ENCODE measurements around the gene HCFC1.

Gene HCFC1

DNA sequence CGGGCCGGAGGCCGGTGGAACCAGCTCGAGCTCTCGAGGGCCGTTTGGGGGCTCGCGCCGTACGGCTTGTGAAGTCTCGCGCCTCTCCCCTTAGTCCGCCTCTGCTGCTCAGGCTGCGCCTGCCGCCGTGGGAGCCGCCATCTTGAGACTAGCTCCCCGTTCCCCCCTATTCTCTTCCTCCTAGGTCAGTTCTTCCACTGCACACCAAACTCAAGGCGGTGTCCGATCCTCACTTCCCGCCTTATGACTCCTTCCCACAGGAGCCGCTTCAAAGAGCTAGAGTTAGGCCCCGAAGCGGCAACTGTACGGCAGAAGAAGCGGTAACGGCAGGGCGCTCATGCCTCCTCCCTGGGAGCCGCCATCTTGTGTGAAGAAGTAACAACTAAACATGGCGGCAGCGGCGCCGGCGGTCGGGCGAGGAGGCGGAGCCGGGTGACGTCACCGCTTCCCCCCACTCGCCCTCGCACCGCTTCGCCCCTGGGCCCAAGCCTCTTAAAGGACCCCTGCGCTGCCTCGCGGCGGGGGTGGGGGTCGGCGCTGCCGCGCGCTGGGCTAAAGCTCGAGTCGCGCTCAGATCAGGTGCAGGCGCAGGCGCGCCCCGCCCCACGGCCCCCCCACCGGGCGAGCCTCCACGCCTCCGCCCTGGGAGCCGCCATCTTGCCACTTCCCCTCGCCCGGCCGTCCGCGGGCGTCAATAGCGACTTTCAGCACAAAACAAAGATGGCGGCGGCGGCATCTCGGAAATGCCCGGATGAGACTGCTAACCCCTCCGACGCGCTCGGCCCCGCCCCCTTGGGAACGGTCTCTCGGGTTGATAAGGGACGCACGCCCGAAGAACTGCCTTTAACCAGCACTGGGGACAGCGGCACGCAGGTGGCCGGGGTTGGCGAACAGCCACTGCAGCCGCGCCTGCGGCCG lies at the start of gene HCFC1:
HCFC1 (minus strand) TSS at position 369 of the 918 bp plus-strand sequence. CDS start 978 bp downstream, outside the sequence.
- in situ Hi-C loops (cut with HindIII; ENCODE audit: low sequenced_read_pairs): no loop called here

DNA sequence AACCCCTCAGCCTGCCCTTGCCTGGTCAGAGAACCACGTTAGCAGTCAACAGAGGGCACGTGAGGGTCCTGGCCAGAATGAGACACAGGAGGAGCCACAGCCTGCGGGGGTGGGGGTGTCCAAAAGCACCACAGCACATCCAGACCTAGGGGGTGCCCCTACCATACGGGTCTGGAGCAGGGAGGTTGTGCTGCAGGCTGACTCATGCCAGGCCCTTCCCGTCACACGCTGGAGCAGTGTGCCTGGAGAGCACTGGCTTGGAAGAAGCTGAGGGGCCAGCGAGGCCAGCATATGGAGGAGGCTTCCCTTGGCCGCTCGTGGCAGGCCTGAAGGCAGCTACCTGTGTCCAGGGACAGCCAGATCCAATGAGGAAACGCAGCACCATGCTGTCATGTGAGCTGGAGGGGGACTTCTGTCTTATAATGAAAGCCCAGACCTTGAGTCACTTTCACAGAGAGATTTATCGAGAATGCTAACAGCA lies 49.6 kb upstream of the HCFC1 start:
- in situ Hi-C loops (cut with HindIII; ENCODE audit: low sequenced_read_pairs): no loop called here

DNA sequence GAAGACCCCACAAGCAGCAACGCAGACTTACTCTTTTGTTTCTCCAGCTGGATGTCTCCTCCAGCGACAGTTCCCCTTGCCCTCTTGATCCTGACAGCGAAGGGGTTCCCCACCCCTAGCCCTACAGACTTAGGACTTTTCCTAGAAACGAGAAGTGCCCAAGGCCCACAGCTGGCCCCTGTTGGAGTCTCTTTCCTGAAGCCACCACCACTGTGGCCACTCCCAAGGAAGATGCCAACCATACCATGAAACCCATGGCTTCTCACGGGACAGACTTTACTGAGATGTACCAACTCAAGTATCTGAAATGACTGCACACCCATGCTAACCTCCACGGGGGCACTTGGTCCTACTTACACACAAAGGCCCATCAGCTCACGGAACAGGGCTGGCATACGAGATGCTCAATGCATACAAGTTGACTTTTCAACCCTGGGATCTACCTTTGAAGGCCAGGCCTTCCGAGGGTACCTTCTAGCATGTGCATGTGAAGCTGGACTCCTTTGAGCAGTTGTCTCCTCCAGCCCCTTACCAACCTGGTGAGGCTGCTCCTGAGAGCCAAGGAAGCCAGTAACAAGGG lies 49.0 kb upstream of the HCFC1 start:
- in situ Hi-C loops (cut with HindIII; ENCODE audit: low sequenced_read_pairs): no loop called here

DNA sequence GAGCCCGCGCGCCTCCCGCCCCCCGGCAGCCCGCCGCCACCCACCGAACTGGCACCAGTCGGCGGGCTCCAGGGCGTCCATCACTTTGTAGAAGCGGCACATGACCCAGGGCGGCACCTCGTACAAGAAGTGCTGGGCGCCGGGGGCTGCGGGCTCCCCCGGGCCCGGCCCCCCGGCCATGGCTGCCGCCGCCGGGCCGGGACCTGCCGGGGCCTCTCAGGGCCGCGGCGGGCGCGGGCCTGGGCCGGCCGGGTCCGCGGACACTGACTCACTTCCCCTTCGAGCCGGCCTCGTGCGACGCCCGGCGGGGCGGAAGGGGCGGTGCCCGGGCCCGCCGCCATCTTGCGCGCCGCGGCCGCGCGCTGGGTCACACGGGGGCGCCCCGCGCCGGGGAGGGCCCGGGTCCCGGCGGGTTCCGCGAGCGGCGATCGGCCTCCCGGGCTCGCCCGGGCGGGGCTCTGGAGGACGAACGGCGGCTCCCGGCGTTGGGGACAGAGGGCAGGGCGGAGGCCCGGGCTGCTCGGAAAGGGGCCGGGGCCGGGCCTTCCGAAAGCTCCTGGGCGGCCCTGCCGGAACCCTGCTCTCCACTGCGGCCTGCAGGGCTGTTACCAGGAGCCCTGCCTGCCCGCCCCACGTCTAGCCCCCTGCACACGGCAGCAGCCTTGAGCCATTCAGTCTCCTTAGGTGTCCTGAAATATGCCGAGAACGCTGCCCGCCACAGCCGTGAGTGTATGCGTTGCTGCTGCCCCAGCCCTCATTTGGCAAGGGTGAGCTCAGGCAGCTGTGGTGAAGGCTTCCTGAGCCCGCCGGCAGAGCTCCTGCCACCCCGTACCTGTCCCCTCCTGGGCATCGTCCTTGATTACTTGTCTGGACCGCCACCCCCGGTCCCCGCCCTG lies 48.3 kb upstream of the HCFC1 start, which contains the start of gene IRAK1:
IRAK1 (minus strand) TSS at position 270 of the 896 bp plus-strand sequence; CDS start at position 180, 90 bp downstream.
- in situ Hi-C loops (cut with HindIII; ENCODE audit: low sequenced_read_pairs): no loop called here

DNA sequence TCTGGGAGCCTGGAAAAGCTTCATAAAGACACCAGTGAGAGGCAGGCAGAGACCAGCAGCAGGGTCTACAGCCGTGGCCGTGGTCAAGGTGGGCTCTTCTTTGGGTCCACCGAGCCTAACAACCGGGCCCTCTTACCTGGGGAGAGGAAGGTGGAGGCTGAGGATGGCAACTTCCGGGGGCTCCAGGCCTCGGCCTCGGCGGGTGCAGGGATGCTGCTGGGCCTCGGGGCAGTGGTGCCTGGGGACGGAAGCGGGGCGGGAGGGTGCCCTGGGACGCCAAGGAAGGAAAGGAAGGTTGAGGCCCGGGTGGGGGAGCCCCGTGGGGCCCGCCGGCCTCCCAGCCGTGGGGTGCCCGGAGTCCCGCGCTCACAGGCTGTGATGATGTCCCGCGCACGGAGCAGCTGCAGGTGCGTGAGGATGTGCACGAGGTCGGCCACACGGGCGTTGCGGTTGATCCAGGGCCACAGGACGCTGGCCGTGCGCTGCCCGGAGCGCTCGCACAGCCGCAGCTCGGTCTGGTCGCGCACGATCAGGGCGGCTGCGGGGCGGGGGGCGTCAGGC lies 47.5 kb upstream of the HCFC1 start:
- in situ Hi-C loops (cut with HindIII; ENCODE audit: low sequenced_read_pairs): no loop called here

DNA sequence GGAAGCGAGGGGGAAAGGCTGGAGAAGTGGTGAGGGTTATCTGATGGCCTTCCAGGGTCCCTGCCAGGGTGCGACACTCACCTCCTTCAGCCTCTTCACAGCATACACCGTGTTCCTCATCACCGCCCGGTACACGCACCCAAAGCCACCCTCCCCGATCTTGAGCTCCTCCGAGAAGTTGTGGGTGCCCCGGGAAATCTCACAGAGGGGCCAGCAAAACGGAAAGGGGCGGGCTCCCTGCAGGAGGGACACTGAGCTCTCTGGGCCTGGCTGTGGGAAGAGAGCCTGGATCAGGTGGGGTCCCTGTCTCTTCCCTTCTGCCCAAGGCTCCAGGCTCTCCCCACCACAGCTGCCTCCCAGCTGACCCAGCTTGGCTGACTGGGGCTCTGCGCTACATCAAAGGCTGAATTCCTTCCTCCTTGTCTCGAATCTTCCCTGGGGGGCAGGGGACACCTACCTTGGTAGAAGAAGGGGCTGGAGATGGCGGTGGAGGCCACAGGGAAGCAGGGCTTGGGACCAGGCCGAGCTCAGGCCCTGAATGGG lies 47.0 kb upstream of the HCFC1 start:
- in situ Hi-C loops (cut with HindIII; ENCODE audit: low sequenced_read_pairs): no loop called here

DNA sequence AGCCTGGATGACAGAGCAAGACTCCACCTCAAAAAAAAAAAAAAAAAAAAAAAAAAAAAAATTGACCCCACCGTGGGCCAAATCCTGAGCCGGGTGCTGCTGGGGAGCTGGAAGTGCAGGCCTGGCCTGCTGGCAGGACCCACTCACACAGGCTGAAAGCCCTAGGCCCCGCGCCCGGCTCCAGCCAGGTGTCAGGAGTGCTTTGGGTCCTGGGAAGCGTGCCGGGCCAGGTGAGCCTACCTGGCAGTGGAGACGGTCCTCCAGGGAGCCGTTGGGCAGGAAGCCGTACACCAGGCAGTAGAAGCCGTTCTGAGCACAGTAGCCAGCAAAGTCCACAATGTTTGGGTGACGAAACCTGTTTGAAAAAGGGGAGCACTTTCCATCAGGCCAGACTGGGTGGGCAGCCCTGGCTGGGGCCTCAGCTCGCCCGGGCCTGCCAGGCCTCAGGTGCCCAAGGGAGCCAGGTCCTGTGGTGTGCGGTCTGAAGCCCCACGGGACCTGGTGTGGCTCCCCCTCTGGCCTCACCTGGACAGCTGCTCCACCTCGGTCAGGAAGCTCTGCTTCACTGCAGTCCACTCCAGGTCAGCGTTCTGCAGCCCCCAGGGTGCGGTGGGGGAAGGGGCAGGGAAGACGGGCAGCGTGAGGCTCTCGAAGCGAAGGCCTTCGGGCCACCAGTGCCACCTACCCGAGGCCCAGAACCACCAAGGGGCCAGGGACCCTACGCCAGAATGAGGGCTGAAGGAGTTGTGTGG lies 46.3 kb upstream of the HCFC1 start:
- in situ Hi-C loops (cut with HindIII; ENCODE audit: low sequenced_read_pairs): no loop called here

DNA sequence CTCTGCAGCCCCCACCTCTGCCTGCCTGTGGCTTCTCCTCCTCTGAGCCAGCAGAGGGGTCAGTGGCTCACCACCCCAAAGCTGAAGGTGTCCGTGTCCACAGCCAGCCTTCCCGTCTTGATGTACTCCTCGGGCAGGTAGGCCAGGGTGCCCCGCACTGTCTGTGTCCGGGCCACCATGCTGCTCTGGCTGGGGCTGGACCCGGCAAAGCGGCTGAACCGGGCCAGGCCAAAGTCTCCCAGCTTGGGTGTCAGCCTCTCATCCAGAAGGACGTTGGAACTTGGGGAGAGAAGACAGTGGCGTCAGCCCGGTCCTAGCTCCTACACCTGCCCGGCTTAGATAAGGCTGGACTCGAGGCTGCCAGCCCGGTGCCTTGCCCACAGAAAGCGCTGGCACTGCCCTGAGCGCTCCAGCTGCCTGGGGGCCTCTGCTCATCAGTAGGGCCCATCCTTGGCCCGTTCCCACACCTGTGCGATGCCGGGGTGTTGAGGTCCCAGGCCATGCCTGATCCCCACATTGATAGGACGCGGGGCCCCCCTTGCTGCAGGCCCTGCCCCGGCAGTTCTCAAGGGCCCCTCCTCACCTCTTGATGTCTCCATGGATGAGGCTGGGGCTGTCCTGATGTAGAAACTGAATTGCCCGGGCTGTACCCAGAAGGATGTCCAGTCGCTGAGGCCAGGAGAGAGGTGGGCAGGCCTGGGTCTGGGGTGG lies 44.9 kb upstream of the HCFC1 start:
- in situ Hi-C loops (cut with HindIII; ENCODE audit: low sequenced_read_pairs): no loop called here

DNA sequence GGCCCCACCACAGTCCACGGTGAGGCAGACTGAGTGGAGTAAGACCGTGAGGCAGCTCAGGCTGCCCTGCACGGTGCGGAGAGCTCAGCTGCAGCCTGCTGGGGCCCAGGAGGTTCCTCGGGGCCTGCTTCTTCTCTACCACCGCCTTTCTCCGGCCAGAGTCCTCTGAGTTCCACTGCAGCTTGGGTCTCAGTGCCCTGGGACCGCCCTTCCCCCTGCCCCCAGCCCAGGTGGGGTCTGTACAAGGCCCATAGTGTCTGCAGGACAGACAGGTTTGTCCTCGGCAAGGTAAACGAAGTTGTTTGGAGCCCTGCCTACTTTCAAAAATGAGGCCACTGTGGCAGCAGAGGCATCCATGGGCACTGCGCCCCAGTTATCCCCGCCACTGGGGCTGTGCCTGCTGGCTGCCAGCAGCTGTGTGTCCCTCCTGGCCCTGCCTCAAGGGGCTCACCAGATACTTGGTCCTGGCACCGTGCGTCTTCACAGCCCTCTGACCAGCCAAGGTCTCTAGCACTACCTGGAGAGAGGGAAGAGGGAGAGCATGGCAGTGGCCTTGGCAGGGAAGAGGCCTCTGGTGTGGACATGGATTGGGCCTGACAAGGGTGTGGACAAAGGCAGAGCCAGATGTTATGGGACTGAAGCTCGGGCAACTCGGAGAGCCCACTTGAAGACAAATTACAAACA lies 44.1 kb upstream of the HCFC1 start:
- in situ Hi-C loops (cut with HindIII; ENCODE audit: low sequenced_read_pairs): no loop called here

DNA sequence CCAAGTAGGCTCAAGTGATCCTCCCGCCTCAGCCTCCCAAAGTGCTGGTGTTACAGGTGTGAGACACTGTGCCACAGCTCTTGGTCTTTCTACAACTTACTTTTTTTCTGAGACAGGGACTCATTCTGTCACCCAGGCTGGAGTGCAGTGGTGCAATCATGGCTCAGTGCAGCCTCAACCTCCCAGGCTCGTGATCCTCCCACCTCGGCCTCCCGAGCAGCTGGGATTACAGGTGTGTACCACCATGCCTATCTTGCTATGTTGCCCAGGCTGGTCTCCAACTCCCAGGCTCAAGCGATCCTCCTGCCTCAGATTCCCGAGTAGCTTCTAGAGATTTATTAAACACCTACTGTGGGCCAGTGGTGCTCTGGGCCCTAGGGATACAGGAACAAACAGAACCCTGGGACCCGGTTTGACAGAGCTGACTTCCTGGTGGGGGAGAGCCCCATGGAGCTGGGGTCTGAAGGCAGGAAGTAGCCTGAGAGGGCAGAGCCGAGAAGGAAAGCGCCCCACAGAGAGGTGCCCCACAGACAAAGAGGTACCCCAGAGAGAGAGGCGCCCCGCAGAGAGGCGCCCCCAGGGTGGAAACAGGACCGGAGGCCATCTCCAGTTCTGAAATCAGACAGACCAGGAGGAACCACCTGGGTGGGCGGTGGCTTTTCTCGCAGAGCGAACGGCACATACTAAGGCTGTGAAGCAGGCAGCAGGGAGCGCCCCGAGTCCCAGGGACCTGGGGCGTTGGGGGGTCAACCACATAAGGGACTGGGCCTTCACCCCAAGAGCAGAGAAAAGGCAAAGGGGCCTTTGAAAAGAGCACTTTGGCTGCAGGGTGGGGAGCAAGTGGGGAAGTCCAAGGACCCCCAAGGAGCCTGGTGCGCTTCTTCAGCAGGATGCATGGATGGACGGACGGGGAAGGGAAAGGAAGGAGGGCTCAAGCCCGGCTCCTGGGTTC lies 43.1 kb upstream of the HCFC1 start:
- in situ Hi-C loops (cut with HindIII; ENCODE audit: low sequenced_read_pairs): no loop called here

DNA sequence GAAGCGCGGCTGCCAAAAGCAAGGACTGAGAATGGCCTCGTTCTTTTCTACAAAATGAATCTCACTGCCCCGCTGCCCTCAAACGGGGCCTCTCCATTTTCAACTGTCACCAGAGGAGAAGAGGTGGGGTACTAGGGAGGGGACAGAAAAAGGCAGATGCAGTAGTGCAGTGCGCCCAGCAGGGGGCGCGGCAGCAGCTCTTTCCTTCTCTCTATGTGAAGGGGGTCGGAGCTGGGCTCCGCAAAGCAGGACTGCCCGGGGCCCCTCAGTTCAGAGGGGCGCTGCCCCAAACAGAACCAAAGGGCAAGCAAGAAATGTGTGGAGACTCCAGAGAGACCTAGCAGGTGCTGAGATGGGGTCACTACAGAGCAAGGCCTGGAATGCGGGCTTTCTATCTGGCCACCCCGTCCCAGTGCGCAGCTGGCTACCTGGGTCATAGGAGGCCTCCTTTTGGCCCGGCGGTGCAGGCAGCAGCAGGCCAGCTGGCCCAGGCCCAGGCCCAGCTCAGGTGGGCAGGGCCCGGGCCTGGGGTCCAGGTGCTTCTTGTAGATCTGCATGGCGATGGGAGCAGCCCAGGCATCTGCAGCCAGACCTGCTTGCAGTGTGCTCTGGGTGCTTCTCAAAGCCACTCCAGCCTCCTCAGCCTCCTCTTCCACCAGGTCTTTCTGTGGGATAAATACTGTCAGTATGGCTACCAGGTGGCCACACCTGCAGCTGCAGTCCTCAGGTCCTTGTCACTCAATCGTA lies 42.2 kb upstream of the HCFC1 start:
- in situ Hi-C loops (cut with HindIII; ENCODE audit: low sequenced_read_pairs): no loop called here

DNA sequence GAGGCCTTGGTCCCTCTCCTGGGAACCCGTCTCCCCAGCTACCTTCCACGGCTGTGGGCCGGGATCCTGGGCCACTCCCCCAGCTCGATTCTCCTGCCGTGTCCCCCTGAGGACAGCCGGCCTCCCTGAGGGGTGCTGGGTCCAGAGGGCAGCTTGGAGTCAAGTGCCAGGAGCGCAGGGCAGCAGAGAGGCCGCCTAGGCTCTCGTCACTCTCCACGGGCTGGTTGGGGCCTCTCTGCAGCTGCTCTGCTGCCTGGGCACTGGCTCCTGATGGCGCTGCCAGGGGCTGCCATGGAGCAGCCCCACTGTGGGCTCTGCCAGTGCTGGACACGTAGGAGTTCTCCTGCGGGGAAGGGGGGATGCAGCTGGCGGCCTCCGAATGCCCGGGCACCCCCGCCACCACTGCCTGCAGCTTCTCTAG lies 41.4 kb upstream of the HCFC1 start:
- in situ Hi-C loops (cut with HindIII; ENCODE audit: low sequenced_read_pairs): no loop called here

DNA sequence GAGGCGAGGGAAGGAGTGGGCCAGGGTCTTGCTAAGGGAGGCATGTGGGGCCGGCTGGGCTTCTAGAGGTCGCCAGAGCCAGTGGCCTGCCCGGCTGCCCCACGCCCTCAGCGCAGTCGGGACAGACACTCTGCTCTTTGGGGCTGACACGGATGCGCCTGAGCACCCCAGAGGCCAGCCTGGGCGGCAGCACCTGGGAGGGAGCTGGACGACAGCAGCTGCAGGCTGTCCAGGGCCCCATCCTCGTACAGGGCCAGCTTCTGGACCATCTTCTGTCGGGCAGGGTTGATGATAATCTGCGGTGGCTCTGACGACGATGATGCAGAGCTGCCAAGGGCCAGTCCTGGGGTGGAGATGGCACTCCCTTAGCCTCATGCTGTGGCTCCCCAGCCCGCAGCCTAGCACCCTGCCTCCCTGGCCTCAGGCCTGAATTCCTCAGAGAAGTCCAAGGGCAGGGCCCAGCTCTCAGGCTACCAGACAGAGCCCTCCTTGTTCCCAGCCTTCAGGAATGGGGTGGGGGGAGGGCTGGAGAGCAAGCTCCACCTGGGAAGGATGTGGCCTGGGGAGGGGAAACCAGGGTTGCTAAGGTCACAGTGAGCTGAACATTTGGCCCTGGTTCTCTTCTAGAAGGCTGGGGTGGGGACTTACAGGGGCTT lies 40.8 kb upstream of the HCFC1 start:
- in situ Hi-C loops (cut with HindIII; ENCODE audit: low sequenced_read_pairs): no loop called here

DNA sequence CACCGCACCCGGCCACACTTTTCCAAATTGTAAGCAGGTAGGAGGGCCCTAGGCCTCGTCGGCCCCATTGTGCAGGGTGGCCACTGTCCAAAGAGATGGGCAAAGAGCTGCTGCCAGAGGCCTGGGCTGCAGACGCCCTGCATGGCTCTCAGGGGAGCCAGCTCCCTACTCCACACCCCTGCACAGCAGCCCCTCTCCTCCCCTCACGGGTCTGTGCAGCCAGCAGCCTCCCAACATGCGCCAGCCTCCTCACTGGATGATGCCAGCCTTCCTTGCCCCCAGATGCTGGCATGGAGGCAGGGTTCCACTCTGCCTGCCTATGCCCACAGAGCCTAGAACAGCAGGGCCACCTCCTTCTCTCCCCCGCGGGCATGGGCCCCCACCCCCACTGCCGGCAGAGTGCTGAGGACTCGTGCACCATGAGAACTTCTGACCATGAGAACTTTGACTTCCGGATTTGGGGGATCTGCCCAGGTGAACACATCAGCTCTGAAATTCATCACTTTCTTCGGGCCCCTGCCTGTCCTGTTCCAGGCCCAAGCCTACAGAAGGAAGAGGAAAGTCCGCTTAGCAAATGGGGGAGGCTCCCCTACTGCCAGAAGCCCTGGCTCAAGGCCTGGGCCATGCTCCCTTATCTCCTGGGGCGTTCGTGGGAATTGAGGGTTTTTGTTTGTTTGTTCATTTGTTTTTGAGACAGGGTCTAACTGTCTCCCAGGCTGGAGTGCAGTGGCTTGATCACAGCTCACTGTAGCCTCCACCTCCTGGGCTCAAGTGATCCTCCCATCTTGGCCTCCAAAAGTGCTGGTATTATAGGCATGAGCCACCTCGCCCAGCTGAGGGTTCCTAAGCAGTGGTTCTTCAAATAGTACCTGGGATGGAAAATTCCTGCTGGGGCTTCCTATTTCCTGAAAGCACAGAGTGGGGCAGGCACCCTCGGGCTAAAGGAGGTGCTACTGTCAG lies 40.0 kb upstream of the HCFC1 start:
- in situ Hi-C loops (cut with HindIII; ENCODE audit: low sequenced_read_pairs): no loop called here
